Fibroblast of lung (primary cell): Measurements from ENCODE around the gene LMO1. TPM values are rescaled to one million over a fixed set of nuclear protein-coding genes. Genes with fewer than 3 reads are reported as not detected.

Experiments used
- DNase-seq, 2 donors: peaks; one replicate each; pipeline versions ENCODE4 v3.0.0 to v3.0.0-alpha.2; 2010; ENCODE audit warnings: low read depth in 2 of 2
- H2AFZ ChIP-seq: 2 replicates; pipeline ENCODE4 v1.5.1; 2012; ENCODE audit warnings: low read length, control low read depth, inconsistent platforms
- H3K27ac ChIP-seq: 2 replicates; pipeline ENCODE4 v1.5.1; 2011; ENCODE audit warnings: low read length, control low read depth; ENCODE audit not compliant: insufficient read depth
- H3K27me3 ChIP-seq: 2 replicates; pipeline ENCODE4 v1.5.1; 2011; ENCODE audit warnings: mild to moderate bottlenecking, low read length; ENCODE audit not compliant: control insufficient read depth, insufficient read depth
- H3K36me3 ChIP-seq: 2 replicates; pipeline ENCODE4 v1.5.1; 2011; ENCODE audit warnings: low read length; ENCODE audit not compliant: control insufficient read depth, insufficient read depth
- H3K4me1 ChIP-seq: 2 replicates; pipeline ENCODE4 v1.5.1; 2011; ENCODE audit warnings: low read length; ENCODE audit not compliant: control insufficient read depth, insufficient read depth; ENCODE audit errors: extremely low read depth
- H3K4me2 ChIP-seq: 2 replicates; pipeline ENCODE4 v1.5.1; 2011; ENCODE audit warnings: low read length, control low read depth; ENCODE audit not compliant: insufficient read depth; ENCODE audit errors: extremely low read depth
- H3K4me3 ChIP-seq, 4 experiments: fragments of 200-600 bp in 1 of 4; sonication (generic) in 1 of 4; replicated peaks in 1 of 4; 2 replicates each; pipeline ENCODE4 v1.5.1; 2011 to 2016; ENCODE audit warnings: low read length in 4 of 4, low read depth in 3 of 4, mild to moderate bottlenecking in 3 of 4, control low read depth in 2 of 4, inconsistent platforms in 1 of 4, mixed read lengths in 1 of 4; ENCODE audit not compliant: insufficient read depth in 1 of 4; ENCODE audit errors: control extremely low read depth in 1 of 4
- H3K79me2 ChIP-seq: 2 replicates; pipeline ENCODE4 v1.5.1; 2012; ENCODE audit warnings: mild to moderate bottlenecking, low read length, inconsistent platforms; ENCODE audit not compliant: control insufficient read depth, insufficient read depth
- H3K9ac ChIP-seq: 2 replicates; pipeline ENCODE4 v1.5.1; 2011; ENCODE audit warnings: mild to moderate bottlenecking, low read length, control low read depth; ENCODE audit not compliant: insufficient read depth
- H3K9me3 ChIP-seq: 2 replicates; pipeline ENCODE4 v1.5.1; 2012; ENCODE audit warnings: low read depth, low read length; ENCODE audit not compliant: control insufficient read depth, insufficient read depth
- H4K20me1 ChIP-seq: 2 replicates; pipeline ENCODE4 v1.5.1; 2011; ENCODE audit warnings: low read length; ENCODE audit not compliant: control insufficient read depth, insufficient read depth; ENCODE audit errors: extremely low read depth
- EZH2 ChIP-seq: IDR thresholded peaks from 2 replicates; pipeline ENCODE4 v1.5.1; 2012; ENCODE audit warnings: low read length, control low read depth, mild to moderate bottlenecking; ENCODE audit errors: missing control alignments
- polyA plus RNA-seq, 2 donors: library from polyadenylated mRNA; depleted of rRNA in 1 of 2; stranded (reverse) in 1 of 2; unstranded in 1 of 2; fragments of >200 nt; gene quantifications; 2 replicates each; pipeline ENCODE4 v1.2.1, GENCODE V29; 2011 to 2012; ENCODE audit warnings: missing spikeins in 1 of 2
- total RNA-seq: library from RNA; depleted of rRNA; stranded (reverse); fragments of >200 nt; gene quantifications from 2 replicates; pipeline ENCODE4 v1.2.1, GENCODE V29; 2014
- TF ChIP-seq, protein P1 (sequence below), 2 donors: IDR thresholded peaks in 1 of 2; conservative IDR thresholded peaks in 1 of 2; 1 replicate in 1 of 2; 2 replicates in 1 of 2; pipeline ENCODE4 v1.5.1; 2011 to 2012; ENCODE audit warnings: low read length in 2 of 2, control low read depth in 1 of 2, inconsistent platforms in 1 of 2, low read depth in 1 of 2, mild to moderate bottlenecking in 1 of 2

The LMO1 gene
- total and polyA plus RNA-seq, 2 donors (not counting 1 experiment from before 2014, with no cell fraction given): not detected

DNA sequence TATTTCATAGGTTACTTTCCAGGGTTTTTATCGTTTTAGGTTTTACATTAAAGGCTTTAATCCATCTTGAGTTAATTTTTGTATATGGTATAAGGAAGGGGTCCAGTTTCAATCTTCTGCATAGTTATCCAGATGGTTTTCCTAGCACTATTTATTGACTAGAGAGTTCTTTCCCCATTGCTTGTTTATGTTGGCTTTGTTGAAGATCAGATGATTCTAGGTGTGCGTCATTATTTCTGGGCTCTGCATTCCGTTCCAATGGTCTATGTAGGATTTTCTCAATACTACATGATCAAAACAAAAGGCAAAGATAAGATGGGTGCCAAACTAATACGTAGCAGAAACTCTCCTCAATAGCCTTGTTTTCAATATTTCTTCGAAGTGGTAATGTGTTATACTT is 80.6 kb downstream of the LMO1 start:
- no peak for DNase-seq

DNA sequence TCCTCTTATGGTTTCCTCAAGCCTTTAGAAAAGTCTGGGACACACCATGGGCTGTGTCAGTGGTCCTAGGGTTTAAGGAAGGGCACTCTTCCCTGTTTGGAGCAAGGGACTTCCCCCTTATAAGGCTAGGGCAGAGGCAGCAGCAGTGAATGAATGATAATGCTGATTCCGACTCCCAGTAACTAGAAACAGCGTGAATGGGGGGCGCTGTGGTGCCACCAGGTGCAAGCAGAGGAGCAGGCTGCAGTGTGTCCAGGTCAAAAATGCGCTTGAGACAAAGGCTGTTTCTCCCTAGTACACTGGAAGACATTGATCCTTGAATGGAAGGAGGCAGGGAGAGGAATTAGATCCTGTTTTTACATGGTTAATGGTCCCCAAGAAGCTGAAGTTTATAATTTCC is 83.2 kb downstream of the LMO1 start:
- H3K27me3 ChIP-seq: peaks cover 3% of the 10 kb centered on the region
- H3K36me3 ChIP-seq: no peaks in the 10 kb centered on the region
- no peak overlapping the region for H2AFZ ChIP-seq
- TF ChIP-seq, protein P1, sequence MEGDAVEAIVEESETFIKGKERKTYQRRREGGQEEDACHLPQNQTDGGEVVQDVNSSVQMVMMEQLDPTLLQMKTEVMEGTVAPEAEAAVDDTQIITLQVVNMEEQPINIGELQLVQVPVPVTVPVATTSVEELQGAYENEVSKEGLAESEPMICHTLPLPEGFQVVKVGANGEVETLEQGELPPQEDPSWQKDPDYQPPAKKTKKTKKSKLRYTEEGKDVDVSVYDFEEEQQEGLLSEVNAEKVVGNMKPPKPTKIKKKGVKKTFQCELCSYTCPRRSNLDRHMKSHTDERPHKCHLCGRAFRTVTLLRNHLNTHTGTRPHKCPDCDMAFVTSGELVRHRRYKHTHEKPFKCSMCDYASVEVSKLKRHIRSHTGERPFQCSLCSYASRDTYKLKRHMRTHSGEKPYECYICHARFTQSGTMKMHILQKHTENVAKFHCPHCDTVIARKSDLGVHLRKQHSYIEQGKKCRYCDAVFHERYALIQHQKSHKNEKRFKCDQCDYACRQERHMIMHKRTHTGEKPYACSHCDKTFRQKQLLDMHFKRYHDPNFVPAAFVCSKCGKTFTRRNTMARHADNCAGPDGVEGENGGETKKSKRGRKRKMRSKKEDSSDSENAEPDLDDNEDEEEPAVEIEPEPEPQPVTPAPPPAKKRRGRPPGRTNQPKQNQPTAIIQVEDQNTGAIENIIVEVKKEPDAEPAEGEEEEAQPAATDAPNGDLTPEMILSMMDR (conservative IDR thresholded peaks at IDR 0.05 in 1 of 2, IDR thresholded peaks at IDR 0.05 in 1 of 2; ENCODE audit: low read depth in 1 of 2, low read length in 2 of 2): no peak
- TF ChIP-seq EZH2: no peak
- no peak overlapping the region for H3K27ac ChIP-seq
- H3K9ac ChIP-seq: no peak overlapping the region
- no peak overlapping the region for H3K4me3 ChIP-seq
- no peaks in the 10 kb centered on the region for H3K79me2 ChIP-seq
- no peak for DNase-seq
- no peaks in the 10 kb centered on the region for H4K20me1 ChIP-seq
- no peaks in the 10 kb centered on the region for H3K4me1 ChIP-seq
- no peak overlapping the region for H3K4me2 ChIP-seq
- no peaks in the 10 kb centered on the region for H3K9me3 ChIP-seq

More for the DNA sequence above, 80.6 kb downstream of the LMO1 start:
- no peaks in the 10 kb centered on the region for H3K79me2 ChIP-seq
- no peaks in the 10 kb centered on the region for H3K27me3 ChIP-seq
- TF ChIP-seq, protein P1 (conservative IDR thresholded peaks at IDR 0.05 in 1 of 2, IDR thresholded peaks at IDR 0.05 in 1 of 2; ENCODE audit: low read depth in 1 of 2, low read length in 2 of 2): no peak
- TF ChIP-seq EZH2: no peak
- no peak overlapping the region for H3K9ac ChIP-seq
- H3K36me3 ChIP-seq: no peaks in the 10 kb centered on the region
- H3K4me1 ChIP-seq: no peaks in the 10 kb centered on the region
- no peaks in the 10 kb centered on the region for H4K20me1 ChIP-seq
- H3K9me3 ChIP-seq: no peaks in the 10 kb centered on the region
- no peak overlapping the region for H3K4me3 ChIP-seq
- H3K4me2 ChIP-seq: no peak overlapping the region
- no peak overlapping the region for H3K27ac ChIP-seq
- no peak overlapping the region for H2AFZ ChIP-seq

DNA sequence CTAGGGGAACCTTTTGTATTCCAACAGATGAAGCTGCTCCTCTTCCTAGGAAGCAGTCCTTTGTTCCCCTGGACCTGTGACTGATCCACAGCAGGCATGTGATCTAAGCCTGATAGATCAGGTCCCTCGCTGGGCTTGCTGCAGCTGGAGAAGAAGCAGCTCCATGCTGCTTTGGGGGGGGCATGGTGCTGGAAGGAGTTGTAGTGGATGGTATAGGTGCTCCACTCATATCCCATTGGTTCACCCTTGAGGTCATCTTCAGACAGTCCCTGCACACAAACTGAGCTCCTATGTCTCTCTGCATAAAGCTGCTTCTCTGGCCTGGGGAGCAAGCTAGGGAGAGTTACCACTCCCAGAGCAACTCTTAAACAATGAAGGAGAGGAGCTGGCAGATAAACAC is 85.4 kb downstream of the LMO1 start:
- H2AFZ ChIP-seq: no peak overlapping the region
- no peak overlapping the region for H3K9ac ChIP-seq
- H3K9me3 ChIP-seq: no peaks in the 10 kb centered on the region
- H3K4me3 ChIP-seq: no peak overlapping the region
- H3K27me3 ChIP-seq: peaks cover 3% of the 10 kb centered on the region
- H3K27ac ChIP-seq: no peak overlapping the region
- H4K20me1 ChIP-seq: no peaks in the 10 kb centered on the region
- H3K4me1 ChIP-seq: no peaks in the 10 kb centered on the region
- H3K79me2 ChIP-seq: no peaks in the 10 kb centered on the region
- no peak for DNase-seq
- no peak for TF ChIP-seq EZH2
- TF ChIP-seq, protein P1 (conservative IDR thresholded peaks at IDR 0.05 in 1 of 2, IDR thresholded peaks at IDR 0.05 in 1 of 2; ENCODE audit: low read depth in 1 of 2, low read length in 2 of 2): no peak
- no peaks in the 10 kb centered on the region for H3K36me3 ChIP-seq
- no peak overlapping the region for H3K4me2 ChIP-seq
